Hindlimb muscle (tissue), 1 donor: Measurements from ENCODE around the gene DENND5A. TPM values are rescaled to one million over a fixed set of nuclear protein-coding genes. Genes with fewer than 3 reads are reported as not detected.
"Not testable (repeated sequence)": the region's sequence is repeated elsewhere in the genome, so short reads cannot be mapped to it uniquely, and the experiment has no call there.

ENCODE experiments used
- DNase-seq: peaks from one replicate; pipeline ENCODE4 v3.0.0-alpha.2; 2013
- polyA plus RNA-seq: library from polyadenylated mRNA; unstranded; fragments of 120-200 nt; gene quantifications from one replicate; pipeline ENCODE4 v1.2.1, GENCODE V29; 2013; ENCODE audit not compliant: insufficient read length

The DENND5A gene
- polyA plus RNA-seq, 1 donor = 68.0 TPM

- DNase-seq = peak; percentile 74
Observed at GRCh38 chr11:9137293-9138132, 127.6 kb downstream of the DENND5A start.

DNA sequence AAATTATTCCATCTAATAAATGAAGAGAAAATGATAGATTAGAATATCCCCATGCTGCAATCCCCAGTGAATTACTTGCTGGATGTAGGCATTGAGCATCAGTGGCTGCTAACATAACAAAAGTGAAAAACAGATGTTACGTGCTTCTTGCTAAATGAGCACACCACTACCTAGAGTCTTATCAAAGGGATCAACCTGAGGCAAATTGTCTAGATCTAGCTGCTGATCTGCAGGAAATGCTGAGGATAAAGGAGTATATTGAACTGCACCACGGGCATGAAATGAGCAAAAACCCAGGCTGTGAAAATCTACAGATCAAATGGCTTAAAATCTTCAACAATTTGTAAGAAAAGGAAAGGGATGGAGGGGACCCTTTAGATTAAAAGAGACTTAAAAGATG lies 128.4 kb downstream of the DENND5A start:
- DNase-seq = no peak

GRCh38 chr11:9133956-9134355 lies 131.2 kb downstream of the DENND5A start:
- DNase-seq = no peak

DNA sequence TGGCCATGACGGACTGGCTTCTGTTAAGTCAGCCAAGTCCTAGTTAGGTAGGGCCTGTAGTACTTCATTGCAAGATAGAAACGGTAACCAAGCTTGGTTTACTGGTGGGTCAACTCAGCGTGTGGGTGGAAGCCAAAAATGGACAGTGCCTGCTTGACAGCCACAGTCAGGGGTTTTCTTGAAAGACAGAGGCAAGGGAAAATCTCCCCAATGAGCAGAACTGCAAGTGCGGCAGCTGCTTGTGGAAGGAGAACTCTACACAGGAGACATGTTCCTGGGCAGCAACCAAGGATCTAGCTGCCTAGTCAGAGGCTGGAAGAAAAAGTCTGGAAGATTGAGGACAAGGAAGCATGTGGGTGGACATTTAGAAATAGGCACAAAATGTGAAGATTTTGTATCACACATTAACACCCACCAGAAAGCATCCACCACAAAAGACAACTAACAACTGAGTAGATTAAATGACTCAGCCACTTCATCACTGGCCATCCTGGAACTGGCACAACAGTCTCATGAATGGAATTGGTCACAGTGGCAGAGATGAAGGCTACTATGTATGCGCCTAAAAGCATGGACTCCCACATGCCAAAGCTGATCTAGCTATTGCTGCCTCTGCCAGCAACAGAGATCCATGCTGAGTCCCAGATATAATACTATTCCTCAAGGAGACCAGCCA lies 132.8 kb downstream of the DENND5A start:
- no peak for DNase-seq

GRCh38 chr11:9130297-9130696 lies 134.9 kb downstream of the DENND5A start:
- no peak for DNase-seq

DNA sequence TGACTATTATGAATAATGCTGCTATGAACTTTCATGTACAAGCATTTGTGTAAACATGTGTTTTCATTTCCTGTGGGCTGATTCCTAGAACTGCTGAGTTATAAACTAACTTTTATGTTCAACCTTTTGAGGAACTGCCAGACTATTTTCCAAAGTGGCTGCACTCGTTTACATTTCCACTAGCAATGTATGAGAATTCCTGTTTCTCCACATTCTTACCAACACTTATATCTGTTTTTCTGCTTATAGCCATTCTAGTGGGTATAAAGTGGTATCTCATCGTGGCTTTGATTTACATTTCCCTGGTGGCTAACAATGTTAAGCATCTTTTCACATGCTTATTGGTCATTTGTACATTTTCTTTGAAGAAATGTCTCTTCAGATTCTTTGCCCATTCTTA lies 138.5 kb downstream of the DENND5A start:
- DNase-seq = no peak

DNA sequence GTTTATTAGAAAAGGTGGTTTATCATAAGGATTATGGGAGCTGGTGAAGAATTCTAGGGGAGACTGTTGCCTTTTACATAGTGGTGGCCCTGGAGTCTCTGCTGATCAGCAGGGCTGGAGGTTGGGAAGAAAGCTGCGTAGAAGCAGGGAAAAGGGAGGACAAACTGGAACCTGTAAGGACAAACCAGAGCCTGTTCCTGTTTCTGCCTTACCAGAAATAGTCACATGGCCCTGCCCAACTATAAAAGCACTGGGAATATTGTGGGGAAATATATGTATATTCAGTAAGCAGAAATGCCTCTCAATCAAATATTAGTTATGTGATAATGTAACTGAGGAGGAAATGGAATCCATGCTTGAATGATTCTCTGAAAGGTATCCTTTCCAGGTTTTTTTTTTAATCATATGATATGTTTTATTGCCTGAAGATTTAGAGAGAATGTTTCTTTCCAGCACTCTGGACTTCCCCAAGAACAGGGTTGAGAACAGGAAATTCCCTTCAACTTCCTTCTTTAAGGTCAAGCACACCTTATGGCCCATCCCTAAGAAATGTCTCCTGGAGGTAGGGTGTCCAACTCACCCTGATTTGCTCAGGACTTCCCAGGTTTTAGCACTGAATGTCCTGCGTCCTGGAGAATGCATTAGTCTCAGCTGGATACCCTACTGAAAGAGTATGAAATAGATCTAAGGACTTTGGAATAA lies 139.8 kb downstream of the DENND5A start:
- DNase-seq = no peak

GRCh38 chr11:9123595-9124304 lies 141.4 kb downstream of the DENND5A start:
- DNase-seq = no peak

DNA sequence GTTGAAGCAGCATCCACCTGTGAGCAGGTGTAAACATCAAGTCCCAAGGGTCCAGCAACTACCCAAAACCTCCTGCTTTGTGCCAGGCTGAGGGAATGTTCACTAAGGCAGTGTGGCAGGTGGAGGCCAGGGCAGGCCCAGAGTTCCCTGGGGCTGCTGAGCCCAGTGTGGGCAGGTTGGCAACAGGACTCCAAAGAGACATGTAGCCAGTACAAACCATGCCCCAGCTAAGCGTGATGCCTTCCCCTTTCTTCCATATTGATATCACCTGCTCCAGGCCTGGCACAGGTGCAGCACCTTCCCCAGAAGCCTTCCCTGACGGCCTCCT lies 143.7 kb downstream of the DENND5A start:
- no peak for DNase-seq

GRCh38 chr11:9120664-9121468 lies 144.3 kb downstream of the DENND5A start:
- DNase-seq = no peak

- DNase-seq = no peak
Observed at GRCh38 chr11:9118277-9118676, 146.9 kb downstream of the DENND5A start.

DNA sequence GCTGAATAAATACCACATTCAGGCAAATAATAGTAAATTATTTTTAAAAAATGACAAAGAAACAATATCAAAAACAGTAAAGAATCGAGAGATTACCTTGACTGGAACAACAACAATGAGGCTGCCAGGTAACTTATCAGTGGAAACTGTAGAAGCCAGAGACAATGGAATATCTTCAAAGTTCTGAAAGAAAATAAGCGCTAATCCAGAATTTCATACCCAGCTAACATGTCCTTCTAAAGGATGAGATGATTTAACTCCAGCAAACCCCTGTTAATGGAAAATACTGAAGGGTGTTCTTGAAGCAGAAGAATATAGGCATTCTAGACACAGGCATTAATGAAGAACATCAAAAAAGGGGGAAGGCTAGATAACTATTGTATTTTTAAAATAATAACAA lies 153.1 kb downstream of the DENND5A start:
- no peak for DNase-seq

DNA sequence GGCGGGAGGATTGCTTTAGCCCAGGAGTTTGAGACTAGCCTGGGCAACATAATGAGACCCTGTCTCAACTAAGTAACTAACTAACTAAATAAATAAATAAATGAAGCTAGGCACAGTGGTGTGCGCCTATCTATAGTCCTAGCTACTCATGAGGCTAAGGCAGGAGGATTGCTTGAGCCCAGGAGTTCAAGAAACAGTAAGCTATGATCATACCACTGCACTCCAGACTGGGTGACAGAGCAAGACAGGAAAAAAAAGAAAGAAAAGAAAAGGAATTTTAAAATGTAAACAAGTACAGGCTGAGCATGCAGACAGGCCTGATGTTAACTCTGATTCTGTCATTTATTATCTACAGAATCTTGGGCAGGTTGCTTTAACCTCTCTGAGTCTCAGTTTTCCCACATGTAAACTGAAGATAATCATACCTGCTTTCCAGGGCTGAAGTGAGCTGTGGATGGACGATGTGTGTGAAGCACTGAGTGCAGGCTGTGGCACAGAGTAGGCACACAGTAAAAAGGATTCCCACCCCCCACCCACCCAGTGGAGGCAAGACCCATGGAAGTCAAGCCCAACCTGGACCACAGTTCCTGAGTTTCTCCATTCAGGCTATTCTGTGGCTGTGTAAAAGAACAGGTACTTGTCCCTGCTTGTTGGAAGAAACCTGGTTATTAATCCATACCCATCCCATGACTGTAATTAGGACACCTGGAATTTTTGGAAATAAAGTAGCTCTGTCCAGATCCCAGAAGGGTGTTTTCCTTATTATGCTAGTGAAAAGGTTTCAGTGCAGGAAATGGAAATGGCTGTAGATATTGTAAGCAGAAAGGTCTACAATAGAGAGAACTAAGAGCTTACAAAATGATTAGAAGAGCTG lies 155.1 kb downstream of the DENND5A start:
- no peak for DNase-seq

DNA sequence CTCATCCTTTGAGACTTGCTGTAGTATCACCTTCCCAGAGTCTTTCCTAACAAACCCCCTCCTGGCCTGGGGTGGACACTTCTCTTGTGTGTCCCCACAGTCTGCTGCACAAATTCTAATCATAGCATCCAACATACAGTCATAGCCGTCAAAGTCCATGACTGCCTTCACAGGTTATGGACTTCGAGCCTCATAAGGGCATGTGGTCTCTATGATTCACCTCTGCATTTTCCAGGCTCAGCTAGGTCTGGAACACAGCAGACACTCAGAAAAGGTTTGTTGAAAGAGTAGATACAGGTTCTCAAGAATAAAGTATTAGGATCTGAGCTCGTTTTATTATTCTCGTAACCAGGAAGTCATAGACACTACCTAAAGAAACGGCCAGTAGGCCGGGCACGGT lies 160.6 kb downstream of the DENND5A start:
- no peak for DNase-seq

- DNase-seq = no peak
Observed at GRCh38 chr11:9103542-9104276, 161.4 kb downstream of the DENND5A start.

DNA sequence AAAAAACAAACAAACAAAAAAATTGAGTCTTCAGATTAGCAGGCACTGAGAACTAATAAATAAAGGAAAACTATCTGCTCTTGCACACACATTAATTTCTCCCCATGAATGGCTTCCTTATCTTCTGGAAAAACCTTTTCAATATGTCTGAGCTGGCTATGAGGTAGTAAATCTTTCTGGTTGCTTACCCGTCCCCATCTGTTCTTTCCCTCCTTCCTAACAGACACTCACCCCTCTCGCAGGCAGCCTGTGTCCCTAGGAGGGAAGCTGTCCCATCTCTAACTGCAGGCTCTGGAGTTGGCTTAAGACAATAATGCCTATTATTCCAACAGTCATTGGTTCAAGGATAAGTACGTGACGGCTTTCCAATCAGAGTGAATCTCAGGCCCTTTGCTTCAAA lies 165.5 kb downstream of the DENND5A start:
- no peak for DNase-seq

- not testable (repeated sequence) for DNase-seq
Observed at GRCh38 chr11:9098455-9098854, 166.7 kb downstream of the DENND5A start.

- not testable (repeated sequence) for DNase-seq
Observed at GRCh38 chr11:9097186-9097943, 167.8 kb downstream of the DENND5A start.

DNA sequence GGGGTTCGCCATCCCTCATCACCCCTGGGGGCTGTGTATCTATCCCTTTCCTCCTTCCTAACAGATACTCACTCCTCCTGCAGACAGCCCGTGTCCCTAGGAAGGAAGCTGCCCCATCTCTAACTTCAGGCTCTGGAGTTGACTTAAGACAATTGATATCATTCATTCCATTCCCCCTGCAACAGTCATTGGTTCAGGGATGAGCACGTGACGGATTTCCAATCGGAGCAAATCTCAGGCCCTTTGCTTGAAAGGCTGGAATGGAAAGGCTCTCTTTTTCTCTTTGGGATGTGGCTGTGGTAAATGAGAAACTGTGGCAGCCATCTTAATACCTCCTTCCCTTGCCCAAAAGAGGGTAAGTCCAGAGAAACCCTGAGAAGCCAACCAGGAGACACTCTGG lies 168.7 kb downstream of the DENND5A start:
- DNase-seq = no peak

DNA sequence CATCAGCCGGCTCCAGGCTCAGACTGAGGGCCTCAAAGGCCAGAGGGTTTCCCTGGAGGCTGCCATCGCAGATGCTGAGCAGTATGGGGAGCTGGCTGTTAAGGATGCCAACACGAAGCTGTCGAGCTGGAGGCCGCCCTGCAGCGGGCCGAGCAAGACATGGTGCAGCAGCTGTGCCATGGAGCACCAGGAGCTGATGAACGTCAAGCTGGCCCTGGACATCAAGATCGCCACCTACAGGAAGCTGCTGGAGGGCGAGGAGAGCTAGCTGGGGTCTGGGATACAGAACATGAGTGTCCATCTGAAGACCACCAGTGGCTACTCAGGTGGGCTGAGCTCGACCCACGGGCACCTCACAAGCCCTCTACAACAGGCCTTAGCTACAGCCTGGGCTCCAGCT lies 169.7 kb downstream of the DENND5A start:
- no peak for DNase-seq
